Natural killer cell (primary cell): ENCODE measurements around the gene CCNB2. TPM values are rescaled to one million over a fixed set of nuclear protein-coding genes. Genes with fewer than 3 reads are reported as not detected.

Experiments used
- ATAC-seq, 3 donors: fragments of 150-1000 bp in 2 of 3; fragments of 200-7000 bp in 1 of 3; cut with Tn5 transposase; 1 replicate in 1 of 3; 2 replicates in 2 of 3; pipeline ENCODE4 v1.10.0; 2021; ENCODE audit warnings: mild to moderate bottlenecking in 2 of 3, moderate library complexity in 2 of 3
- DNase-seq, 2 donors: peaks; one replicate each; pipeline versions ENCODE4 v3.0.0 to v3.0.0-alpha.2; 2013 to 2021; ENCODE audit warnings: mixed read lengths in 1 of 2
- H3K27ac ChIP-seq: one replicate; pipeline ENCODE4 v1.5.1; 2013; ENCODE audit warnings: mild to moderate bottlenecking, low read length
- H3K27me3 ChIP-seq: one replicate; pipeline ENCODE4 v1.6.1; 2013; ENCODE audit warnings: low read length; ENCODE audit not compliant: control insufficient read depth, insufficient read depth
- H3K36me3 ChIP-seq: one replicate; pipeline ENCODE4 v1.6.1; 2013; ENCODE audit warnings: low read length; ENCODE audit not compliant: control insufficient read depth, insufficient read depth
- H3K4me1 ChIP-seq: one replicate; pipeline ENCODE4 v1.6.1; 2013; ENCODE audit warnings: low read length; ENCODE audit not compliant: control insufficient read depth, insufficient read depth
- H3K4me3 ChIP-seq: one replicate; pipeline ENCODE4 v1.5.1; 2013; ENCODE audit warnings: low read length
- H3K9me3 ChIP-seq: one replicate; pipeline ENCODE4 v1.6.1; 2013; ENCODE audit warnings: low read length; ENCODE audit not compliant: control insufficient read depth, insufficient read depth
- H3K27ac Mint-ChIP-seq, 2 donors: one replicate each; pipeline ENCODE4 v1.8.0; 2022; ENCODE audit warnings: mild to moderate bottlenecking in 2 of 2, mixed read lengths in 2 of 2, moderate library complexity in 1 of 2
- H3K27me3 Mint-ChIP-seq, 2 donors: one replicate each; pipeline ENCODE4 v1.8.0; 2022; ENCODE audit warnings: low read depth in 2 of 2, mixed read lengths in 2 of 2
- H3K36me3 Mint-ChIP-seq: one replicate; pipeline ENCODE4 v1.8.0; 2022; ENCODE audit warnings: mixed read lengths
- H3K4me1 Mint-ChIP-seq, 2 donors: one replicate each; pipeline ENCODE4 v1.8.0; 2022; ENCODE audit warnings: mixed read lengths in 2 of 2
- H3K4me3 Mint-ChIP-seq: one replicate; pipeline ENCODE4 v1.8.0; 2022; ENCODE audit warnings: mild to moderate bottlenecking, moderate library complexity, mixed read lengths
- H3K9me3 Mint-ChIP-seq, 2 donors: one replicate each; pipeline ENCODE4 v1.8.0; 2022; ENCODE audit warnings: mixed read lengths in 2 of 2
- WGBS: methylation state at CpG from one replicate; pipeline ENCODE4 v1.1.7; 2013; ENCODE audit warnings: missing lambda C conversion rate; ENCODE audit not compliant: insufficient coverage; 5-methylcytosine and 5-hydroxymethylcytosine counted together
- intact Hi-C: fragments of 100-400 bp; cut with micrococcal nuclease; formaldehyde crosslinking; loops from one replicate; pipeline ENCODE4 v1.14.2; 2022
- total RNA-seq, 4 donors: library from RNA; stranded (reverse); fragments of 120-200 nt in 1 of 4; gene quantifications; one replicate each; pipeline versions ENCODE4 v1.2.3 to v1.2.4, GENCODE V29; 2013 to 2022
- TF ChIP-seq, protein P1 (sequence below): fragments of 200-600 bp; IDR thresholded peaks from one replicate; pipeline ENCODE4 v1.8.0; 2022; ENCODE audit warnings: antibody characterized with exemption

CCNB2 gene
- total RNA-seq, 3 donors from 2014 or later (not counting 1 experiment from before 2014, with no cell fraction given) = 0.47 to 1.4 (median 1.1) TPM

- no peak overlapping the region for H3K27ac ChIP-seq
- 42% methylated on average over 2 of the region's 2 CpGs for WGBS
- intact Hi-C loops = loop anchor here (5.0 to 10.0 kb wide), 2 partner anchors 121 to 386 kb away; partner anchors contain the start of gene RNF111
- Mint-ChIP-seq H3K4me3 (peak overlapping the region; percentile 97), H3K36me3 (no peaks in the 10 kb centered on the region), H3K9me3 (no peaks in the 10 kb centered on the region), H3K4me1 (peaks cover 8 to 9% of the 10 kb centered on the region in 2 donors), H3K27ac (peak overlapping the region in 1 of 2 donors; percentile 94), H3K27me3 (no peaks in the 10 kb centered on the region)
- H3K27me3 ChIP-seq = no peaks in the 10 kb centered on the region
- H3K36me3 ChIP-seq = no peaks in the 10 kb centered on the region
- no peak for ATAC-seq
- H3K4me3 ChIP-seq = no peak overlapping the region
- H3K4me1 ChIP-seq = peaks cover 5% of the 10 kb centered on the region
- no peaks in the 10 kb centered on the region for H3K9me3 ChIP-seq
- TF ChIP-seq, protein P1, sequence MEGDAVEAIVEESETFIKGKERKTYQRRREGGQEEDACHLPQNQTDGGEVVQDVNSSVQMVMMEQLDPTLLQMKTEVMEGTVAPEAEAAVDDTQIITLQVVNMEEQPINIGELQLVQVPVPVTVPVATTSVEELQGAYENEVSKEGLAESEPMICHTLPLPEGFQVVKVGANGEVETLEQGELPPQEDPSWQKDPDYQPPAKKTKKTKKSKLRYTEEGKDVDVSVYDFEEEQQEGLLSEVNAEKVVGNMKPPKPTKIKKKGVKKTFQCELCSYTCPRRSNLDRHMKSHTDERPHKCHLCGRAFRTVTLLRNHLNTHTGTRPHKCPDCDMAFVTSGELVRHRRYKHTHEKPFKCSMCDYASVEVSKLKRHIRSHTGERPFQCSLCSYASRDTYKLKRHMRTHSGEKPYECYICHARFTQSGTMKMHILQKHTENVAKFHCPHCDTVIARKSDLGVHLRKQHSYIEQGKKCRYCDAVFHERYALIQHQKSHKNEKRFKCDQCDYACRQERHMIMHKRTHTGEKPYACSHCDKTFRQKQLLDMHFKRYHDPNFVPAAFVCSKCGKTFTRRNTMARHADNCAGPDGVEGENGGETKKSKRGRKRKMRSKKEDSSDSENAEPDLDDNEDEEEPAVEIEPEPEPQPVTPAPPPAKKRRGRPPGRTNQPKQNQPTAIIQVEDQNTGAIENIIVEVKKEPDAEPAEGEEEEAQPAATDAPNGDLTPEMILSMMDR = no peak
- no peak for DNase-seq
Measured at GRCh38 chr15:59105854-59106253, 908 bp downstream of the CCNB2 start.

DNA sequence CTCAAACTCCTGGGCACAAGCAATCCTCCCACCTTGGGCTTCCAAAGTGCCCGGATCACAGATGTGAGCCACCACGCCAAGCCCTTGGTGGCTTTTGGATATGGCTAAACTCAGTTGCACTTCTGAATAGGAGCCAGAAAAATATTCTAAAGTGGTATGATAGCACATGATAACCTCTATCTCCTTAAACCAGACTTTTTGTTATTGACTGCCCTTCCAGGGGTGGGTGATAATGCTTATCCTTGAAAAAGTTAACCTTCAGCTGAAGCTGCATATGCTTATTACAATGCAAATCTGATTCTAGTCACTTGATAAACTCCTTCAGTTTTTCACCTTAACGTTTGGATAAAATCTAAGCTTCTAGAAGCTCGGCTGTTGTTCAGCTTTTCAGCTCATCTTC, 6.3 kb downstream of the CCNB2 start:
- Histone ChIP-seq H3K4me1 (no peaks in the 10 kb centered on the region), H3K27ac (no peak overlapping the region), H3K9me3 (no peaks in the 10 kb centered on the region), H3K36me3 (no peaks in the 10 kb centered on the region), H3K27me3 (no peaks in the 10 kb centered on the region), H3K4me3 (no peak overlapping the region)
- intact Hi-C loops = no loop called here
- Mint-ChIP-seq H3K4me1 (no peaks in the 10 kb centered on the region), H3K9me3 (no peaks in the 10 kb centered on the region), H3K36me3 (no peaks in the 10 kb centered on the region), H3K4me3 (no peak overlapping the region), H3K27me3 (no peaks in the 10 kb centered on the region), H3K27ac (no peak overlapping the region)
- WGBS = 95% methylated on average over 4 of the region's 4 CpGs
- no peak for ATAC-seq
- DNase-seq = no peak
- TF ChIP-seq, protein P1 = no peak

GRCh38 chr15:59115047-59115446, 10.1 kb downstream of the CCNB2 start:
- Histone ChIP-seq H3K36me3 (no peaks in the 10 kb centered on the region), H3K9me3 (no peaks in the 10 kb centered on the region), H3K4me1 (no peaks in the 10 kb centered on the region), H3K27me3 (no peaks in the 10 kb centered on the region), H3K27ac (no peak overlapping the region), H3K4me3 (no peak overlapping the region)
- WGBS = 93% methylated on average over 2 of the region's 2 CpGs
- ATAC-seq = no peak
- no peak overlapping the region for H3K27ac Mint-ChIP-seq
- H3K27me3 Mint-ChIP-seq = no peaks in the 10 kb centered on the region
- no peaks in the 10 kb centered on the region for H3K36me3 Mint-ChIP-seq
- DNase-seq = no peak
- intact Hi-C loops = no loop called here
- no peak overlapping the region for H3K4me3 Mint-ChIP-seq
- no peaks in the 10 kb centered on the region for H3K4me1 Mint-ChIP-seq
- TF ChIP-seq, protein P1 = no peak
- no peaks in the 10 kb centered on the region for H3K9me3 Mint-ChIP-seq

DNA sequence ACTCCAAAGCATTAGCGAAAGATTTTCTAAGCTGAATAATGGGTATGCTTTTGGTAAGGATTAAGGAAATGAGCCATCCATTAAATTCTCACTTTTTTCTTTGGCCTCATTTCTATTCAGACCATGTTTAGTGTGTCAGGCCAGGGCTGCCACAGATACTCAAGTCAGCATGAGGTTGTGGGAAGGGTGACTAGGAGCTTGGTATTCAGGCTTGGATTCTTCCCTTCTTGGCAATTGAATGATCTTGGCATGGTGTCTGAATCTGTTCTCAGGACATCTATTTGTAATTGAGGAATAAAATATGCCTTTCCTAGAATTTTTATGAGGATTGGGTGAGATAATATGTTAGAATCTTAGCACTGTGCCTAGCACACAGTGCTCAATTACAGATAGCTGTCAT, 11.2 kb downstream of the CCNB2 start:
- no peaks in the 10 kb centered on the region for H3K9me3 Mint-ChIP-seq
- H3K27me3 Mint-ChIP-seq = no peaks in the 10 kb centered on the region
- H3K27ac ChIP-seq = no peak overlapping the region
- no peaks in the 10 kb centered on the region for H3K27me3 ChIP-seq
- TF ChIP-seq, protein P1 = no peak
- no peak for DNase-seq
- ATAC-seq = no peak
- H3K4me3 Mint-ChIP-seq = no peak overlapping the region
- H3K4me1 Mint-ChIP-seq = no peaks in the 10 kb centered on the region
- no peaks in the 10 kb centered on the region for H3K36me3 ChIP-seq
- no peak overlapping the region for H3K27ac Mint-ChIP-seq
- H3K9me3 ChIP-seq = no peaks in the 10 kb centered on the region
- intact Hi-C loops = no loop called here
- WGBS = 100% methylated on average over 1 of the region's 1 CpG
- no peak overlapping the region for H3K4me3 ChIP-seq
- no peaks in the 10 kb centered on the region for H3K36me3 Mint-ChIP-seq
- no peaks in the 10 kb centered on the region for H3K4me1 ChIP-seq
